H9 (cell line): Measurements from ENCODE around the gene PLXNA2. TPM values are rescaled to one million over a fixed set of nuclear protein-coding genes. Genes with fewer than 3 reads are reported as not detected.

Experiments
- DNase-seq: peaks from one replicate; pipeline ENCODE4 v3.0.0-alpha.2; 2017
- H2AFZ ChIP-seq: one replicate; pipeline ENCODE4 v1.6.1; 2013; ENCODE audit warnings: mild to moderate bottlenecking, low read length, control low read depth, moderate library complexity
- H2AK5ac ChIP-seq: 2 replicates; pipeline ENCODE4 v1.6.1; 2013; ENCODE audit warnings: low read length, control low read depth, mixed read lengths; ENCODE audit not compliant: insufficient read length
- H2BK120ac ChIP-seq: one replicate; pipeline ENCODE4 v1.6.1; 2013; ENCODE audit warnings: low read depth, mild to moderate bottlenecking, low read length, control low read depth, inconsistent platforms; ENCODE audit not compliant: poor library complexity, severe bottlenecking
- H2BK12ac ChIP-seq: 2 replicates; pipeline ENCODE4 v1.6.1; 2013; ENCODE audit warnings: low read length, control low read depth, mixed read lengths, low read depth; ENCODE audit not compliant: insufficient read length
- H2BK15ac ChIP-seq: 2 replicates; pipeline ENCODE4 v1.6.1; 2013; ENCODE audit warnings: low read depth, low read length, control low read depth
- H2BK20ac ChIP-seq: one replicate; pipeline ENCODE4 v1.6.1; 2013; ENCODE audit warnings: low read depth, mild to moderate bottlenecking, low read length, control low read depth, inconsistent platforms; ENCODE audit not compliant: poor library complexity, severe bottlenecking
- H2BK5ac ChIP-seq: 2 replicates; pipeline ENCODE4 v1.6.1; 2013; ENCODE audit warnings: low read length, control low read depth, mixed read lengths; ENCODE audit not compliant: insufficient read length
- H3K14ac ChIP-seq: 2 replicates; pipeline ENCODE4 v1.6.1; 2013; ENCODE audit warnings: low read length, control low read depth; ENCODE audit not compliant: insufficient read depth
- H3K18ac ChIP-seq: 2 replicates; pipeline ENCODE4 v1.6.1; 2013; ENCODE audit warnings: low read depth, mild to moderate bottlenecking, mixed read lengths, low read length, control low read depth; ENCODE audit not compliant: insufficient read length
- H3K23ac ChIP-seq: 2 replicates; pipeline ENCODE4 v1.6.1; 2013; ENCODE audit warnings: low read length, control low read depth, mixed read lengths, low read depth; ENCODE audit not compliant: insufficient read length
- H3K23me2 ChIP-seq: 2 replicates; pipeline ENCODE4 v1.6.1; 2013; ENCODE audit warnings: low read depth, mild to moderate bottlenecking, mixed read lengths, low read length, control low read depth; ENCODE audit not compliant: insufficient read length, poor library complexity, severe bottlenecking
- H3K27ac ChIP-seq: 2 replicates; pipeline ENCODE4 v1.5.1; 2013; ENCODE audit warnings: low read length, control low read depth, mixed read lengths, low read depth; ENCODE audit not compliant: insufficient read length
- H3K27me3 ChIP-seq: 2 replicates; pipeline ENCODE4 v1.6.1; 2013; ENCODE audit warnings: low read length, control low read depth, inconsistent platforms; ENCODE audit not compliant: insufficient read depth
- H3K4ac ChIP-seq: 2 replicates; pipeline ENCODE4 v1.6.1; 2013; ENCODE audit warnings: low read depth, mild to moderate bottlenecking, control low read depth, inconsistent platforms, low read length, moderate library complexity
- H3K4me1 ChIP-seq: 2 replicates; pipeline ENCODE4 v1.6.1; 2013; ENCODE audit warnings: low read length, control low read depth, inconsistent platforms; ENCODE audit not compliant: insufficient read depth
- H3K4me2 ChIP-seq: 2 replicates; pipeline ENCODE4 v1.6.1; 2013; ENCODE audit warnings: low read length, control low read depth, mixed read lengths; ENCODE audit not compliant: insufficient read length, insufficient read depth
- H3K56ac ChIP-seq: 2 replicates; pipeline ENCODE4 v1.6.1; 2013; ENCODE audit warnings: low read depth, mild to moderate bottlenecking, mixed read lengths, low read length, control low read depth; ENCODE audit not compliant: insufficient read length
- H3K79me1 ChIP-seq: 2 replicates; pipeline ENCODE4 v1.6.1; 2013; ENCODE audit warnings: low read depth, mild to moderate bottlenecking, moderate library complexity, low read length, control low read depth, inconsistent platforms; ENCODE audit not compliant: insufficient read depth, poor library complexity, severe bottlenecking
- H3K79me2 ChIP-seq: 2 replicates; pipeline ENCODE4 v1.6.1; 2013; ENCODE audit warnings: low read length, control low read depth, inconsistent platforms; ENCODE audit not compliant: insufficient read depth
- H3K9ac ChIP-seq: 2 replicates; pipeline ENCODE4 v1.6.1; 2013; ENCODE audit warnings: low read length, control low read depth, mixed read lengths; ENCODE audit not compliant: insufficient read length; ENCODE audit errors: extremely low read depth
- H3K9me3 ChIP-seq: one replicate; pipeline ENCODE4 v1.6.1; 2013; ENCODE audit warnings: low read depth, low read length, inconsistent platforms; ENCODE audit not compliant: control insufficient read depth
- H3T11ph ChIP-seq: one replicate; pipeline ENCODE4 v1.6.1; 2013; ENCODE audit warnings: mild to moderate bottlenecking, low read length, control low read depth, inconsistent platforms
- H4K20me1 ChIP-seq: one replicate; pipeline ENCODE4 v1.6.1; 2013; ENCODE audit not compliant: control insufficient read depth, insufficient read length, insufficient read depth
- H4K5ac ChIP-seq: 2 replicates; pipeline ENCODE4 v1.6.1; 2013; ENCODE audit warnings: low read depth, mild to moderate bottlenecking, mixed read lengths, low read length, control low read depth; ENCODE audit not compliant: insufficient read length
- H4K8ac ChIP-seq: replicated peaks from 2 replicates; pipeline ENCODE4 v1.6.1; 2013; ENCODE audit warnings: low read length, control low read depth, mixed read lengths, low read depth; ENCODE audit not compliant: insufficient read length
- H4K91ac ChIP-seq: 2 replicates; pipeline ENCODE4 v1.6.1; 2013; ENCODE audit warnings: low read depth, mild to moderate bottlenecking, moderate library complexity, mixed read lengths, low read length, control low read depth; ENCODE audit not compliant: insufficient read length
- H3K27ac Mint-ChIP-seq, 3 experiments: 2 replicates in 2 of 3; 3 replicates in 1 of 3; pipeline ENCODE4 v1.8.0; 2020 to 2021; ENCODE audit warnings: mixed read lengths in 3 of 3, mild to moderate bottlenecking in 1 of 3, moderate library complexity in 1 of 3
- H3K27me3 Mint-ChIP-seq: 2 replicates; pipeline ENCODE4 v1.8.0; 2021; ENCODE audit warnings: low read depth, mild to moderate bottlenecking, moderate library complexity, mixed read lengths
- H3K36me3 Mint-ChIP-seq, 3 experiments: 2 replicates in 2 of 3; 3 replicates in 1 of 3; pipeline ENCODE4 v1.8.0; 2020 to 2021; ENCODE audit warnings: low read depth in 3 of 3, mixed read lengths in 3 of 3; ENCODE audit not compliant: insufficient read depth in 1 of 3
- H3K4me1 Mint-ChIP-seq, 2 experiments: 2 replicates each; pipeline ENCODE4 v1.8.0; 2020; ENCODE audit warnings: mixed read lengths in 2 of 2
- H3K4me3 Mint-ChIP-seq, 2 experiments: 2 replicates in 1 of 2; 3 replicates in 1 of 2; pipeline ENCODE4 v1.8.0; 2020 to 2021; ENCODE audit warnings: mild to moderate bottlenecking in 2 of 2, mixed read lengths in 2 of 2, moderate library complexity in 1 of 2
- H3K9me3 Mint-ChIP-seq, 2 experiments: 2 replicates in 1 of 2; 3 replicates in 1 of 2; pipeline ENCODE4 v1.8.0; 2020; ENCODE audit warnings: mild to moderate bottlenecking in 2 of 2, mixed read lengths in 2 of 2, moderate library complexity in 1 of 2
- WGBS: extraction: QIAGEN DNeasy Blood & Tissue Kit; methylation state at CpG from one replicate; pipeline ENCODE4 v1.1.7; 2013; ENCODE audit warnings: missing lambda C conversion rate, low lambda C conversion rate, mixed read lengths; ENCODE audit not compliant: insufficient read length; ENCODE audit errors: extremely low coverage; 5-methylcytosine and 5-hydroxymethylcytosine counted together
- total RNA-seq: library from RNA; stranded (reverse); gene quantifications from 2 replicates; pipeline ENCODE4 v1.2.1, GENCODE V29; 2021
- TF ChIP-seq, protein P1 (sequence below): fragments of 200-600 bp; sonication (generic); conservative IDR thresholded peaks from 3 replicates; pipeline ENCODE4 v1.8.0; 2021; ENCODE audit warnings: antibody characterized with exemption, mild to moderate bottlenecking

The PLXNA2 gene
- total RNA-seq, 1 experiment from 2014 or later, result 0.57 TPM

DNA sequence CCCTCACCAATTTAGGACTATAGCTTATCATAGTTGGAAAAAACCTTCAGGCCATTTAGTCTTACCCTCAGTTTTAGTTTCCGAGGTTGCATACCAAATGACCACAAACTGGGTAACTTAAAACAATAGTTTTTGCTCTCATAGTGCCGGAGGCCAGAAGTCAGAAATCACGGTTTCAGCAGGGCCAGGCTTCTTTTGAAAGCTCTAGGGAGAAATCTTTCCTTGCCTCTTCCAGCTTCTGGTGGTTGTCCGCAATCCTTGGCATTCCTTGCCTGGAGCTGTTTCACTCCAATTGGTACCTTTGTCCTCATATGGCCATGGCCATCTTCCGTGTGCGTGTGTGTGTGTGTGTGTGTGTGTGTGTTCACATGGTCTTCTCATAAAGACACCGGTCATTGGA lies 12.4 kb upstream of the PLXNA2 start:
- H3K9me3 Mint-ChIP-seq, result peaks cover 9 to 13% of the 10 kb centered on the region in 2 experiments
- no peak overlapping the region for H4K8ac ChIP-seq
- peaks cover 8% of the 10 kb centered on the region; the same call in 1 of the 2 replicates for H3K27me3 ChIP-seq
- no peak overlapping the region for H4K5ac ChIP-seq
- no peak overlapping the region for H3K18ac ChIP-seq
- TF ChIP-seq, protein P1, sequence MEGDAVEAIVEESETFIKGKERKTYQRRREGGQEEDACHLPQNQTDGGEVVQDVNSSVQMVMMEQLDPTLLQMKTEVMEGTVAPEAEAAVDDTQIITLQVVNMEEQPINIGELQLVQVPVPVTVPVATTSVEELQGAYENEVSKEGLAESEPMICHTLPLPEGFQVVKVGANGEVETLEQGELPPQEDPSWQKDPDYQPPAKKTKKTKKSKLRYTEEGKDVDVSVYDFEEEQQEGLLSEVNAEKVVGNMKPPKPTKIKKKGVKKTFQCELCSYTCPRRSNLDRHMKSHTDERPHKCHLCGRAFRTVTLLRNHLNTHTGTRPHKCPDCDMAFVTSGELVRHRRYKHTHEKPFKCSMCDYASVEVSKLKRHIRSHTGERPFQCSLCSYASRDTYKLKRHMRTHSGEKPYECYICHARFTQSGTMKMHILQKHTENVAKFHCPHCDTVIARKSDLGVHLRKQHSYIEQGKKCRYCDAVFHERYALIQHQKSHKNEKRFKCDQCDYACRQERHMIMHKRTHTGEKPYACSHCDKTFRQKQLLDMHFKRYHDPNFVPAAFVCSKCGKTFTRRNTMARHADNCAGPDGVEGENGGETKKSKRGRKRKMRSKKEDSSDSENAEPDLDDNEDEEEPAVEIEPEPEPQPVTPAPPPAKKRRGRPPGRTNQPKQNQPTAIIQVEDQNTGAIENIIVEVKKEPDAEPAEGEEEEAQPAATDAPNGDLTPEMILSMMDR, result no peak
- no CpG with 5 or more reads among the region's 7 CpGs for WGBS
- no peak overlapping the region for H3K23ac ChIP-seq
- peaks cover 0 to 8% (median 2%) of the 10 kb centered on the region in 3 experiments; a peak in 3 of 7 replicates for H3K36me3 Mint-ChIP-seq
- H3T11ph ChIP-seq, result no peak overlapping the region
- no peak overlapping the region for H3K56ac ChIP-seq
- no peaks in the 10 kb centered on the region for H3K79me2 ChIP-seq
- no peak overlapping the region; a peak in 1 of 5 replicates for H3K4me3 Mint-ChIP-seq
- H3K27ac ChIP-seq, result no peak overlapping the region
- no peak for DNase-seq
- no peak overlapping the region for H2BK20ac ChIP-seq
- no peak overlapping the region for H3K4me2 ChIP-seq
- no peak overlapping the region for H2AK5ac ChIP-seq
- no peak overlapping the region for H2BK15ac ChIP-seq
- H2BK12ac ChIP-seq, result no peak overlapping the region
- peaks cover 32 to 33% of the 10 kb centered on the region in 2 experiments for H3K4me1 Mint-ChIP-seq
- no peaks in the 10 kb centered on the region for H3K23me2 ChIP-seq
- no peak overlapping the region for H2BK5ac ChIP-seq
- no peak overlapping the region for H3K27ac Mint-ChIP-seq
- H3K4me1 ChIP-seq, result no peaks in the 10 kb centered on the region; the same call in 1 of the 2 replicates
- no peak overlapping the region for H3K4ac ChIP-seq
- no peaks in the 10 kb centered on the region for H3K79me1 ChIP-seq
- no peak overlapping the region for H2BK120ac ChIP-seq
- H4K20me1 ChIP-seq, result no peaks in the 10 kb centered on the region
- H3K27me3 Mint-ChIP-seq, result peaks cover 76% of the 10 kb centered on the region
- H3K9ac ChIP-seq, result no peak overlapping the region
- H3K9me3 ChIP-seq, result no peaks in the 10 kb centered on the region
- no peak overlapping the region for H2AFZ ChIP-seq
- H3K14ac ChIP-seq, result no peak overlapping the region
- H4K91ac ChIP-seq, result no peak overlapping the region
